H54 (cell line): Measurements from ENCODE around the gene MAPKAP1.

ENCODE experiments used
- DNase-seq: peaks from one replicate; pipeline ENCODE4 v3.0.0; 2011; ENCODE audit warnings: low spot score, mixed read lengths; ENCODE audit not compliant: insufficient read length
- FAIRE-seq: peaks from 3 replicates; lab custom pipeline; 2011; peaks lifted over from hg19 to GRCh38; lab: Jason Lieb, UNC
- POLR2A ChIP-seq: IDR thresholded peaks from 2 replicates; pipeline ENCODE4 v1.6.1; 2011; ENCODE audit warnings: low read depth, mild to moderate bottlenecking, low read length

The MAPKAP1 gene

GRCh38 chr9:125538092-125538473 lies 168.9 kb downstream of the MAPKAP1 start:
- peak; percentile 98 for FAIRE-seq
- DNase-seq: peak; percentile 63
- no peak for TF ChIP-seq POLR2A

- FAIRE-seq (no peak), DNase-seq (no peak)
- TF ChIP-seq POLR2A: no peak
Observed at GRCh38 chr9:125537442-125538091, 169.4 kb downstream of the MAPKAP1 start.

DNA sequence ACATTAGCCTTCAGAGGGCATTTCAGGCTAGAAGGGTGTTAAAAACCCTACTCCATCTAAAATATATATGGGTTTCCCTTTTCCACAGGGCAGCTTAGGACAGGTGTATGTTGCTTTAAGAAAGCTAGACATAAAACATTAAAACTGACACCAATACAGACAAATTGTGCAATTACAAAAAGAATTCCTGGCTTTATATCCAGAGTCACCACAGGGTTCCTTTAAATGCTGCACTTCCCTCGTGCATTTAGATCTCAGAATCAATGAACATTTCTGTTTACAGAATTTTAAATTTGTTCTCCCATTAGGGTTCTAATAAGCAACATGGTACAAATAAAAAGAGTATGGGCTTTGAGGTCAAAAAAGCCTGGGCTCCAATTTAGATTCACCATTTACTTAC lies 170.2 kb downstream of the MAPKAP1 start:
- DNase-seq (no peak), FAIRE-seq (no peak)
- no peak for TF ChIP-seq POLR2A

- DNase-seq: no peak
Observed at GRCh38 chr9:125536167-125536772, 170.7 kb downstream of the MAPKAP1 start.

DNA sequence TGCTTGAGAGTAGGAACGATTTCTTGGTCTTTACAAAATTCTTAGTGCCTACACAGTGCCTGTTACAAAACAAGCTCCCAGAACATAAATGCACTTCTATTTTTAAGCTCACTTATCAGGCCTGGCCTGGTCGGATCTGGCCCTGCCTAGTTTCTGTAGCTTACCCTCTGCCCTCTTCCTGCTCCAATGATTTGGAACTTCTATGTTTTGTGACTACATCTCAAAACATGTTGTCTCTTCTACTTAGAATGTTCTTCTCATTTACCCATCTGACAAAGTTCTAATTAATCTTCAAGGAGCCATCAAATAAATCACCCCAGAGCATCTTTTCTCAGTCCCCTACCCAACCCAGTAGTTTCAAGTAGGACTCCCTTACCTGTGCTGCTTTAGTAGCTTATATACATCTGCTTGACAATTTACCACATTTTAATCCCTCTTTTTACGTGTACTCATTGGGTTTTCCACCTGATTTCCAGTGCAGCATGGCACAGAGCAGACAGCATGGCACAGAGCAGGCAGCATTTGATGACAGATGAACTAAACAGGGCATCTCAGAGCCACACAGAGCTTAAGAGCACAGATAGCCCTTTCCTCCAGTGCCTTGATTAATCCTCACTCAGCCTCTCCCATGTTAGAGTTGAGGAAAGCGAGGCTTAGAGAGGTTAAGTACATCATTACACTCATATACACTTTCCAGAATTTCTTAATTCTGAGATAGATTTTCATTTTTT lies 171.9 kb downstream of the MAPKAP1 start:
- DNase-seq (no peak), FAIRE-seq (no peak)
- no peak for TF ChIP-seq POLR2A

More at GRCh38 chr9:125536167-125536772, 170.7 kb downstream of the MAPKAP1 start:
- FAIRE-seq: peak; percentile 74
- no peak for TF ChIP-seq POLR2A

DNA sequence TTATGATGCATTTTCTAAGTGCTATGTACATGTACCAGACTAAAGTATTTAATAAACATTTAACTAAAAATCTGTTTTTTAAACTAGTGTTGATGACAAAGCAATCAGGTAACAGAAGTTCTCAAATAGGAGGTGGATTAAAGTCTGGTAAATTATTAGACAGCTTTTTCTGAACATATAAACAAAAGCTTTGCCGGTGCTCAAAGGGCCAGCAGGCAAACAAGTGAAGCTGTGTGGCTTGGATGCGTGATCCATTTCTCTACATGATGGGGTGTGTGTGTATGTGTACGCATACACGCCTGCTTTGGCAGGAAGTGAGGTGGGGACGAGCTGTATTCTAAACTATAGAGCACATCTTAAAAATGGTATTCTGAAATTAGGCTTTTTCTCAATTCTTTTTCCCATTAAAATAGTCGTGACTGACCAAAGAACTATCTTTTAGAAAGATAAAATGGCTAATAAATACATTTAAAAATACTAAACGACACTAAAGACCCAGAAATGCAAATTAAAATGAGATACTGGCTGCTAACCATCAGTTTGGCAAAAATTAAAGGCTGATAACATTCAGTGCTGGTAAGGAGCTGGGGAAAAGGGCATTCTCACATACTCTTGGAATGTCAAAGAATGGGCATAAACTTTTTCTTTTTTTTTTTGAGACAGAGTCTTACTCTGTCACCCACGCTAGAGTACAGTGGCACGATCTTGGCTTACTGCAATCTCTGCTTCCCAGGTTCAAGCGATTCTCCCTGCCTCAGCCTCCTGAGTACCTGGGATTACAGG lies 174.0 kb downstream of the MAPKAP1 start:
- FAIRE-seq (no peak), DNase-seq (no peak)
- no peak for TF ChIP-seq POLR2A

GRCh38 chr9:125532412-125532811 lies 174.6 kb downstream of the MAPKAP1 start:
- no peak for TF ChIP-seq POLR2A
- DNase-seq (no peak), FAIRE-seq (peak; percentile 61)

GRCh38 chr9:125529589-125530515 lies 177.2 kb downstream of the MAPKAP1 start:
- FAIRE-seq (peak; percentile 55), DNase-seq (no peak)
- no peak for TF ChIP-seq POLR2A

DNA sequence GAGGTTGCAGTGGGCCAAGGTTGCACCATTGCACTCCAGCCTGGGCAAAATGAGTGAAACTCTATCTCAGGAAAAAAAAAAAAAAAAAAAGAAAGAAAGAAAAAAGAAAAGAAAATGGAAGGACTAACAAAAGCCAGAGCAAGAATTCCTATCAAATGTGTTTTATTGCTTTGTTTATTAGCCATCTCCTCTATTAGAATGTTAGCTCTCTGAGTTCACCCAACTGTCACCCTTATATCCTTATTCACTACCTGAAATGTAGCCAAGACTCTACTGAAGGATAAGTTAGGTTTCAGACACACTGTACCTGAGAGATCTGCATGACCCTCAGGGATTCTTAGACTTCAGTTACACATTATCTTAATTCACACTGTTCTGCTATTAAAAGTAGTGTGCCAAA lies 177.9 kb downstream of the MAPKAP1 start:
- FAIRE-seq (no peak), DNase-seq (no peak)
- no peak for TF ChIP-seq POLR2A

- no peak for TF ChIP-seq POLR2A
- DNase-seq: no peak
- FAIRE-seq: no peak
Observed at GRCh38 chr9:125527471-125528002, 179.5 kb downstream of the MAPKAP1 start.

- DNase-seq: no peak
- no peak for TF ChIP-seq POLR2A
- no peak for FAIRE-seq
Observed at GRCh38 chr9:125525921-125526631, 180.9 kb downstream of the MAPKAP1 start.
